Neural progenitor cell (in vitro differentiated cells): ENCODE data around the gene TMEM87B. TPM values are rescaled to one million over a fixed set of nuclear protein-coding genes. Genes with fewer than 3 reads are reported as not detected.
A peak's percentile ranks its signal among the peaks of the same experiment; 100 is the strongest.

Source experiments
- DNase-seq: peaks from one replicate; pipeline ENCODE4 v3.0.0-alpha.2; 2016; ENCODE audit warnings: low spot score
- H2AFZ ChIP-seq: fragments of 200-600 bp; sonication (generic); replicated peaks from 2 replicates; pipeline ENCODE4 v1.6.1; 2016; ENCODE audit warnings: antibody characterized with exemption
- H3F3A ChIP-seq: fragments of 200-600 bp; sonication (generic); 2 replicates; pipeline ENCODE4 v1.6.1; 2016; ENCODE audit warnings: antibody characterized with exemption, low read depth
- H3K27ac ChIP-seq: fragments of 200-600 bp; sonication (generic); 2 replicates; pipeline ENCODE4 v1.5.1; 2016; ENCODE audit warnings: mild to moderate bottlenecking
- H3K27me3 ChIP-seq: fragments of 200-600 bp; sonication (generic); 2 replicates; pipeline ENCODE4 v1.6.1; 2016; ENCODE audit warnings: mild to moderate bottlenecking, moderate library complexity
- H3K36me3 ChIP-seq: fragments of 200-600 bp; sonication (generic); 2 replicates; pipeline ENCODE4 v1.5.1; 2016
- H3K4me1 ChIP-seq: fragments of 200-600 bp; sonication (generic); 2 replicates; pipeline ENCODE4 v1.6.1; 2016; ENCODE audit warnings: mixed run types
- H3K4me2 ChIP-seq: fragments of 200-600 bp; sonication (generic); 2 replicates; pipeline ENCODE4 v1.6.1; 2016
- H3K4me3 ChIP-seq: fragments of 200-600 bp; sonication (generic); 2 replicates; pipeline ENCODE4 v1.5.1; 2016
- H3K79me2 ChIP-seq: fragments of 200-600 bp; sonication (generic); 2 replicates; pipeline ENCODE4 v1.6.1; 2016; ENCODE audit warnings: low read depth
- H3K9ac ChIP-seq: fragments of 200-600 bp; sonication (generic); 2 replicates; pipeline ENCODE4 v1.6.1; 2016
- H3K9me3 ChIP-seq: fragments of 200-600 bp; sonication (generic); 2 replicates; pipeline ENCODE4 v1.5.1; 2016; ENCODE audit warnings: low read depth
- H4K20me1 ChIP-seq: fragments of 200-600 bp; sonication (generic); 2 replicates; pipeline ENCODE4 v1.6.1; 2016; ENCODE audit warnings: low read depth
- H3K27ac Mint-ChIP-seq: 3 replicates; pipeline ENCODE4 v1.8.0; 2021; ENCODE audit warnings: mixed read lengths
- H3K27me3 Mint-ChIP-seq: 2 replicates; pipeline ENCODE4 v1.8.0; 2022; ENCODE audit warnings: low read depth, mild to moderate bottlenecking, inconsistent platforms, moderate library complexity, mixed read lengths; ENCODE audit not compliant: insufficient read depth
- H3K36me3 Mint-ChIP-seq: 3 replicates; pipeline ENCODE4 v1.8.0; 2021; ENCODE audit warnings: mixed read lengths
- H3K4me1 Mint-ChIP-seq: 3 replicates; pipeline ENCODE4 v1.8.0; 2021; ENCODE audit warnings: mixed read lengths
- H3K4me3 Mint-ChIP-seq: 3 replicates; pipeline ENCODE4 v1.8.0; 2021; ENCODE audit warnings: mild to moderate bottlenecking, moderate library complexity, mixed read lengths
- H3K9me3 Mint-ChIP-seq: 3 replicates; pipeline ENCODE4 v1.8.0; 2020; ENCODE audit warnings: mixed read lengths
- CTCF ChIP-seq: fragments of 200-600 bp; sonication (generic); IDR thresholded peaks from 2 replicates; pipeline ENCODE4 v1.5.1; 2017; ENCODE audit warnings: antibody characterized with exemption, mild to moderate bottlenecking
- EZH2 ChIP-seq: fragments of 200-600 bp; sonication (generic); IDR thresholded peaks from 2 replicates; pipeline ENCODE4 v1.6.1; 2017; ENCODE audit warnings: antibody characterized with exemption, mild to moderate bottlenecking, moderate library complexity
- EZH2phosphoT487 ChIP-seq: fragments of 200-600 bp; sonication (generic); IDR thresholded peaks from 2 replicates; pipeline ENCODE4 v1.6.1; 2017; ENCODE audit warnings: antibody characterized with exemption
- total RNA-seq: library from RNA; depleted of rRNA; stranded (reverse); fragments of >200 nt; gene quantifications from 2 replicates; pipeline ENCODE4 v1.2.3, GENCODE V29; 2015; ENCODE audit warnings: low replicate concordance

Gene TMEM87B
- total RNA-seq, 1 donor from 2014 or later: 34.4 TPM

- Histone ChIP-seq H3K27ac (no peak overlapping the region), H3K27me3 (no peaks in the 10 kb centered on the region), H2AFZ (no peak overlapping the region), H3K9ac (no peak overlapping the region), H3K36me3 (no peaks in the 10 kb centered on the region), H4K20me1 (no peaks in the 10 kb centered on the region), H3F3A (peaks cover 21% of the 10 kb centered on the region), H3K79me2 (no peaks in the 10 kb centered on the region), H3K4me2 (no peak overlapping the region), H3K4me3 (no peak overlapping the region), H3K4me1 (peaks cover 15% of the 10 kb centered on the region), H3K9me3 (no peaks in the 10 kb centered on the region)
- Mint-ChIP-seq H3K27me3 (peaks cover 2% of the 10 kb centered on the region), H3K36me3 (no peaks in the 10 kb centered on the region), H3K4me3 (no peak overlapping the region), H3K9me3 (peaks cover 8% of the 10 kb centered on the region), H3K4me1 (peaks cover 6% of the 10 kb centered on the region), H3K27ac (no peak overlapping the region)
- no peak for TF ChIP-seq EZH2phosphoT487
- TF ChIP-seq CTCF: peak; percentile 6
- TF ChIP-seq EZH2: no peak
- DNase-seq: no peak
These were observed 22.2 kb upstream of the TMEM87B start for GRCh38 chr2:112032689-112033465.

GRCh38 chr2:112033600-112033999, 21.5 kb upstream of the TMEM87B start:
- Histone ChIP-seq H3K9me3 (no peaks in the 10 kb centered on the region), H3F3A (peaks cover 21% of the 10 kb centered on the region), H3K4me3 (no peak overlapping the region), H3K4me1 (peaks cover 15% of the 10 kb centered on the region), H3K9ac (no peak overlapping the region), H3K36me3 (no peaks in the 10 kb centered on the region), H3K27ac (no peak overlapping the region), H3K4me2 (no peak overlapping the region), H4K20me1 (no peaks in the 10 kb centered on the region), H3K27me3 (no peaks in the 10 kb centered on the region), H2AFZ (no peak overlapping the region), H3K79me2 (no peaks in the 10 kb centered on the region)
- Mint-ChIP-seq H3K27me3 (peaks cover 2% of the 10 kb centered on the region), H3K9me3 (peaks cover 12% of the 10 kb centered on the region), H3K4me3 (no peak overlapping the region), H3K27ac (no peak overlapping the region), H3K4me1 (peaks cover 6% of the 10 kb centered on the region), H3K36me3 (peaks cover 3% of the 10 kb centered on the region)
- no peak for DNase-seq
- TF ChIP-seq EZH2phosphoT487 (no peak), CTCF (no peak), EZH2 (no peak)

- Histone ChIP-seq H3K9ac (no peak overlapping the region), H3F3A (peaks cover 21% of the 10 kb centered on the region), H4K20me1 (no peaks in the 10 kb centered on the region), H3K36me3 (no peaks in the 10 kb centered on the region), H3K79me2 (no peaks in the 10 kb centered on the region), H3K4me3 (no peak overlapping the region), H3K27ac (no peak overlapping the region), H3K4me2 (no peak overlapping the region), H3K27me3 (no peaks in the 10 kb centered on the region), H2AFZ (no peak overlapping the region), H3K4me1 (peaks cover 15% of the 10 kb centered on the region), H3K9me3 (no peaks in the 10 kb centered on the region)
- Mint-ChIP-seq H3K27me3 (peaks cover 2% of the 10 kb centered on the region), H3K4me1 (peaks cover 6% of the 10 kb centered on the region), H3K27ac (no peak overlapping the region), H3K4me3 (no peak overlapping the region), H3K9me3 (peaks cover 13% of the 10 kb centered on the region), H3K36me3 (peaks cover 3% of the 10 kb centered on the region)
- DNase-seq: no peak
- no peak for TF ChIP-seq EZH2
- TF ChIP-seq EZH2phosphoT487: no peak
- TF ChIP-seq CTCF: no peak
These were observed 20.1 kb upstream of the TMEM87B start for GRCh38 chr2:112034924-112035323.
